Activated CD4-positive, alpha-beta T cell treated with anti-CD3 and anti-CD28 coated beads, Interleukin-2, amount 10 ng/mL, durations not matched to agents 24 days and 14 days (primary cell): Measurements from ENCODE around the gene PAK5. TPM values are rescaled to one million over a fixed set of nuclear protein-coding genes. Genes with fewer than 3 reads are reported as not detected.

ENCODE experiments used
- DNase-seq: peaks from one replicate; pipeline ENCODE4 v3.0.0; 2022
- H3K27ac Mint-ChIP-seq: one replicate; pipeline ENCODE4 v1.8.0; 2022; ENCODE audit warnings: mild to moderate bottlenecking, mixed read lengths
- H3K27me3 Mint-ChIP-seq: one replicate; pipeline ENCODE4 v1.8.0; 2022; ENCODE audit warnings: mixed read lengths
- H3K36me3 Mint-ChIP-seq: one replicate; pipeline ENCODE4 v1.8.0; 2022; ENCODE audit warnings: low read depth, mild to moderate bottlenecking, mixed read lengths
- H3K4me1 Mint-ChIP-seq: one replicate; pipeline ENCODE4 v1.8.0; 2021; ENCODE audit warnings: mixed read lengths
- H3K4me3 Mint-ChIP-seq: one replicate; pipeline ENCODE4 v1.8.0; 2022; ENCODE audit warnings: mild to moderate bottlenecking, moderate library complexity, mixed read lengths
- H3K9me3 Mint-ChIP-seq: one replicate; pipeline ENCODE4 v1.8.0; 2021; ENCODE audit warnings: mixed read lengths
- intact Hi-C: fragments of 100-400 bp; cut with micrococcal nuclease; formaldehyde crosslinking; loops from one replicate; pipeline ENCODE4 v1.15.1; 2023
- total RNA-seq: library from RNA; stranded (reverse); gene quantifications from 2 replicates; pipeline ENCODE4 v1.2.3, GENCODE V29; 2022

PAK5 gene
- total RNA-seq, 1 donor from 2014 or later, result not detected

DNA sequence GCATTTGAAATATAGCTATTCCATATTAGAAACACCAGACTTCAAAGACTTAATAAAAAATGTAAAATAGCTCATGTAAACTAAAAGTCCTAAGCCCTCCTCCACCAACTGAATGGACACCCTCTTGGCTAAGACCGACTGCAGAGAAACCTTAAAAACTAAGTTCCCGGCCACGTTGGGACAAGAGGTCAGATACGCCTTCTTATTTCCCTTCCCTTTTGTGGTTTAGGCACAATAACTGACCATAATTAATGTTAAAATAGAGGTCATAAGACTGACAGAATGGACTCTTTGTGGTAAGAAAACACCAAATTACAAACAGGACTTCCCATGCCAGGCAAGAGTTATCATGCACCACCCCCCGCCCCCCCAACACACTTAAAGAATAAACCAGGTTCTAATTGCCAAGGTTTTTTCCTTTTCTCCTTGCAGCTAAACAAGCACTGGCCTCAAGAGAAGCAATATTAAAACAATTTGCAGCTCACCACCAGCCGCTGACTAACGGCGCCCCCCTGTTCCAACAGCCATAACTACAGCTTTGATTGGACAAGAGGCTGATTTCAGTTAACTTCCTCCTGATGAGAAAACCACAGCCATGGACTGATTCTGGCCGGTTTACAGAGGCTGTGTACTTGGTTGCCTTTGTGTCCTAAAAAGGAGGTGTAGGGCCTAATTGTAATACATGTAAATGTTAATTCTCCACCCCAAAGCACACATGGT is 335.2 kb downstream of the PAK5 start:
- H3K27ac Mint-ChIP-seq, result no peak overlapping the region
- intact Hi-C loops, result no loop called here
- no peak overlapping the region for H3K4me3 Mint-ChIP-seq
- H3K36me3 Mint-ChIP-seq, result no peaks in the 10 kb centered on the region
- H3K4me1 Mint-ChIP-seq, result no peaks in the 10 kb centered on the region
- H3K27me3 Mint-ChIP-seq, result peaks cover 13% of the 10 kb centered on the region
- H3K9me3 Mint-ChIP-seq, result no peaks in the 10 kb centered on the region
- no peak for DNase-seq

DNA sequence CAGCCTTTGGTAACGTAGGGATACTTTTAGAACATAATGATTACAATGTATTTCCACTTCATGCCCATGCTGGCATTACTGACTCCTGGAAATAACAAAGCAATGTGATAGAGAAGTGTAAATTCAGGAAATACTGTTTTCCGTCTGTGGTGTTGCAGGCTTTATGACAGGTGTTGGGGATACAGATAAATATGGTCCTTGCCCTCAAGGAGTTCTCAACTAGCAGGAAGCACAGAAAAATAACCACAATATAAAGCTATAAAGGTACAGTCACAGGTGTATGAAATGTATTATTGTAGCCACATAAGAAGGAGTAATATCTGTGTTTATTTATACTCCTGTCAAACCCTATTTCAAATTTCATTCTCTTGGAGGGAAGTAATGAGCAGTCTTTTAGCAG is 337.4 kb downstream of the PAK5 start:
- no peak for DNase-seq
- H3K4me3 Mint-ChIP-seq, result no peak overlapping the region
- intact Hi-C loops, result no loop called here
- no peaks in the 10 kb centered on the region for H3K4me1 Mint-ChIP-seq
- peaks cover 3% of the 10 kb centered on the region for H3K27me3 Mint-ChIP-seq
- H3K27ac Mint-ChIP-seq, result no peak overlapping the region
- H3K9me3 Mint-ChIP-seq, result peaks cover 4% of the 10 kb centered on the region
- H3K36me3 Mint-ChIP-seq, result no peaks in the 10 kb centered on the region

DNA sequence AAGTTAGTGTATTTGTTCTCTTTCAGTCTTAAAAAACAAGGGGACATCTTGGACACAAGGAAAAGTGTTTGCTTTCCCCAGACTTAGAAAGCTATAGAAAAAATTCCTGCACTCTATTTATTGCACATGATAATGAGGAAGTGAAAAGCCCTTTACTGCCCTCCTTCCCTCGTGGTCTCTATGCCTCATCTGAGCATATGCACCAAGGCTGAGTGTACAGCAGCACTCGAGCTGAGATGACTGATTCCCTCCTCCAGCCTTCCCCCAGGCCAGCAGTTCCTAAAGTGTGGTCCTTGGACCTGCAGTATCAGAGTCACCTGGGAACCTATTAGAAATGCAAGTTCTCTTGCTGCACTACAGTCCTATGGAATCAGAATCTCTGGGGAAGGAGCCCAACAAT is 338.8 kb downstream of the PAK5 start:
- H3K27ac Mint-ChIP-seq, result no peak overlapping the region
- no peak for DNase-seq
- H3K36me3 Mint-ChIP-seq, result no peaks in the 10 kb centered on the region
- H3K9me3 Mint-ChIP-seq, result peaks cover 4% of the 10 kb centered on the region
- H3K27me3 Mint-ChIP-seq, result no peaks in the 10 kb centered on the region
- H3K4me1 Mint-ChIP-seq, result no peaks in the 10 kb centered on the region
- intact Hi-C loops, result no loop called here
- no peak overlapping the region for H3K4me3 Mint-ChIP-seq

DNA sequence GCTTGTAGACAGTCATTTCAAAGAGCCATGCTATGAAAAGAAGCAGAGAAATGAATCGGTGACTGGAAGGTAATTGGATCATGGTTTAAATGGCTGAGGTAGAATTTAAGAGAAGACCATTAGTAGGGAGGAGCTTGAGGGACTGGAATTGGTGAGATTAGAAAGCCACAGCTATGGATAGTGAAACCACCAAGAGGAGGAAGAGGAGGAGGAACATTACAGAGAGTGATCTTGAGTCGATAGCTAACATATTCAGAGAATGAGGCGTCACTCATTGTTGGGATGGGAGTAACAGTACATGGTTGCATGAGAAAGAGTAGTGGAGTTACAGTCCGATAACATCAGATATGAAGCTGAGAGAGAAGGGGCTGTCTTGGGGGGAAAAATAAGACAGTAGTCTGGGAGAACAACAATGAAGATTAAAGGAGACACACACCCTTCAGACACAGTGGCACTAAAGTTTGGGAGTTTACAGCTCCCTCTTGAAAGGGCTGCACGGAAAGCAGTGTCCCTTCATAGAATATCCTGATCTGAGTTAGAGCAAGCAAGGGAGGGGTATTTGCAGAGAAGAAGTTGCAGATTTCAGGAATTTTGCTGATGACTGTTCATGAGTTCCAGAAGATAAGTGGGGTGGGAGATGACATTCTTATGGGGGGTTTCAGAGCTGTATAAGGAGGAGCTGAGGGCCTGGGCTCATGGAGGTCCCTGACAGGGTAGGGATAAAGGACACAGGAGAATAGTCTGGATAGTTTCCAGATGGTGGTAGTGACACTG is 339.6 kb downstream of the PAK5 start:
- no peaks in the 10 kb centered on the region for H3K36me3 Mint-ChIP-seq
- H3K9me3 Mint-ChIP-seq, result peaks cover 7% of the 10 kb centered on the region
- H3K27ac Mint-ChIP-seq, result no peak overlapping the region
- DNase-seq, result no peak
- H3K4me1 Mint-ChIP-seq, result no peaks in the 10 kb centered on the region
- no peaks in the 10 kb centered on the region for H3K27me3 Mint-ChIP-seq
- H3K4me3 Mint-ChIP-seq, result no peak overlapping the region
- intact Hi-C loops, result no loop called here

DNA sequence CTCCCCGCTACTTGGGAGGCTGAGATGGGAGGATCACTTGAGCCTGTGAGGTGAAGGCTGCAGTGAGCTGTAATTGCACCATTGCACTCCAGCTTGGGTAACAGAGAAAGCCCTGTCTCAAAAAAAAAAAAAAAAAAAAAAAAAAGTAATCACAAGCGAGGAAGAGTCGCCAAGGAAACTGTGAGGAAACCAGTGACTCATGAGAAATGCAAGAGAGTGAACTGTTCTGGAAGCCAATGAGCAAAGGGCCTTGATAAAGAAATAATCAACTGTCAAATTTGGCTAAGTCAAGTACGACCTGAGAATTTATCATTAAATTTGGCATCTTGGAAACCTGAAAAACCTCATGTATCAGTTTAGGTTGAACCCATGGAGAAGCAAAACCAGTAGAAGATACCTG is 340.6 kb downstream of the PAK5 start:
- DNase-seq, result no peak
- H3K4me3 Mint-ChIP-seq, result no peak overlapping the region
- no peaks in the 10 kb centered on the region for H3K27me3 Mint-ChIP-seq
- intact Hi-C loops, result no loop called here
- H3K9me3 Mint-ChIP-seq, result peaks cover 8% of the 10 kb centered on the region
- H3K4me1 Mint-ChIP-seq, result no peaks in the 10 kb centered on the region
- no peaks in the 10 kb centered on the region for H3K36me3 Mint-ChIP-seq
- no peak overlapping the region for H3K27ac Mint-ChIP-seq

DNA sequence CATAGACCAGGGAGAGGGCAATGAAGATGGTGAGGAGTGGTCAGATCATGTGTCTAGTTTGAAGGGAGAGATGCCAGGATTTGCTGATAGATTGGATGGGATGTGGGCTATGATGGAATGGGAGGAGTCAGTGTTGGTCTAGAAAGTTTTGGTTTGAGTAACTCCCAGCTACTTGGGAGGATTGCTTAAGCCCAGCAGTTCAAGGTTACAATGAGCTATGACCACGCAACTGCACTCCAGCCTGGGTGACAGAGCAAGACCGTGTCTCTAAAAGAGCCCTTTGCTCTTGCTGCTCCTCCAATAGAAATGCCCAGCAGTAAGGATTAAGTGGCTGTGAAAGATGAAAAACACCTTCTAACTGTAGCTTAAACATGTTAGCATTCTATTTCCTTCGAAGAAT is 342.7 kb downstream of the PAK5 start:
- Mint-ChIP-seq H3K4me3 (no peak overlapping the region), H3K9me3 (peaks cover 11% of the 10 kb centered on the region), H3K36me3 (no peaks in the 10 kb centered on the region), H3K27ac (no peak overlapping the region), H3K27me3 (no peaks in the 10 kb centered on the region), H3K4me1 (no peaks in the 10 kb centered on the region)
- no peak for DNase-seq
- intact Hi-C loops, result no loop called here

DNA sequence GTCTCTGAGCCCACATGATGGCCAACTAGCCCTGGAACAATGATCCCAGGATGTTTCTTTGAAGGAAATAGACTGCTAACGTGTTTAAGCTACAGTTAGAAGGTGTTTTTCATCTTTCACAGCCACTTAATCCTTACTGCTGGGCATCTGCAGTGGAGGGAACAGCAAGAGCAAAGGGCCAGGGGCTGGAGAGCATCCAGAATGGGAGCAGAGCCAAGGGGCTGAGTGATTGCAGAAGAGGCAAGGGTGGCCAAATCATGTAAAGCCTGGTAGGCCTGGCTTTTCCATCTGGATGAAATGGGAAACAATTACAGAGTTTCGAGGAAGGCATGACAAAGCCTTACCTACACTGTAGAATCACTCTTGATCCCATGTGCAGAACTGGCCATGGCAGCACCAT is 343.2 kb downstream of the PAK5 start:
- Mint-ChIP-seq H3K27me3 (no peaks in the 10 kb centered on the region), H3K4me1 (no peaks in the 10 kb centered on the region), H3K27ac (no peak overlapping the region), H3K4me3 (no peak overlapping the region), H3K36me3 (no peaks in the 10 kb centered on the region), H3K9me3 (peaks cover 11% of the 10 kb centered on the region)
- DNase-seq, result no peak
- intact Hi-C loops, result no loop called here

DNA sequence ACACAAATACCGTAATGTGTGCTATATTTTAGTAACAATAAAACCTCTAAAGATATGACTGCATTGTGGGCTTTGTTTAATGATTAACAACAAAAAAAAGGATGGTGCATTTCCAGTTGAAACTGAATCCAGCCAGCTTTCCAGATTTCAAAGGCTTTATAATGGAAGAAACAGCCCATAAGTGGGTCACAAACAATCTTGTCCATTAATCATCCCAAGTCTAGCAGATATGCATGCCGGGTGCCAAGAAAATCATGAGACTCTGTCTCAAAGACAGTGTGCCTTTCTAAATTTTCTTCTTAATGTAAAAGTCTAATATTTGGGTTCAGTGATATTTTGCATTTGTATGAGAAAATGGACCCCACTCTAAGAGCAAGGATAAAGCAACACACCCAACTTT is 345.1 kb downstream of the PAK5 start:
- Mint-ChIP-seq H3K4me3 (no peak overlapping the region), H3K27me3 (no peaks in the 10 kb centered on the region), H3K27ac (no peak overlapping the region), H3K9me3 (peaks cover 11% of the 10 kb centered on the region), H3K36me3 (no peaks in the 10 kb centered on the region), H3K4me1 (no peaks in the 10 kb centered on the region)
- no peak for DNase-seq
- intact Hi-C loops, result no loop called here

DNA sequence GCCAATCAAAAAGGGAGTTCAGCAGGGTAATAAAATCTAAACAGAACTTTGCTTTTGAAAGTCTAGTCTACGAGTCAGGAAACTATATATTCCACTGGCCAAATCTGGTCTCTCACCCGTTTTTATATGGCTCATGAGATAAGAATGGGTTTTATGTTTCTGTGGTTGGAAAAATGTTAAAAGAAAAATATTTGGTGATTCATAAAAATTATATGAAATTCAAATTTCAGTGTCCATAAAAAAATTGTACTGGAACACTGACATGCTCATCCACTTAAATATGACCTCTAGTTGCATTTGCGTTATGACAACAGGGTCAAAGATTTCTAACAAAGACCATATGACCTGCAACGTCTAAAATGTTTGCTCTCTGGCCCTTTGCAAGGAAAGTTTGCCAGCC is 346.8 kb downstream of the PAK5 start:
- intact Hi-C loops, result no loop called here
- H3K4me3 Mint-ChIP-seq, result no peak overlapping the region
- H3K9me3 Mint-ChIP-seq, result peaks cover 7% of the 10 kb centered on the region
- no peaks in the 10 kb centered on the region for H3K36me3 Mint-ChIP-seq
- no peaks in the 10 kb centered on the region for H3K27me3 Mint-ChIP-seq
- DNase-seq, result no peak
- H3K27ac Mint-ChIP-seq, result no peak overlapping the region
- H3K4me1 Mint-ChIP-seq, result no peaks in the 10 kb centered on the region

DNA sequence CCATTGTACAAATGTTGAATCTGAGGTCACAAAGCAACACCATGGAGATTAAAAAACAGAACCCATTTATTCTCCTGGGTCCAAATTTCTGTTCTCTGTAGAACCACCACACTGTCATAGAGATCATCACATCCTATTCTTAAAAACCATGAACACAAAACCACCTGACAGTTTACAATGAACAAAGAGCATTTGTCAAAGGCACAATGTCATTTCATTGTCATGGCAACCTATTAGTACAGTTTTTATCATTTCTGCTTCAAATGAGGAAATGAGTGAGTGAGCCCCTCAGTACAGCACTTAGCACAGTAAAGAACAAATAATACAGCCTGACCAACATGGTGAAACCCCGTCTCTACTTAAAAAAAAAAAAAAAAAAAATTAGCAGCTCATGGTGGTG is 347.6 kb downstream of the PAK5 start:
- Mint-ChIP-seq H3K27me3 (no peaks in the 10 kb centered on the region), H3K4me3 (no peak overlapping the region), H3K4me1 (no peaks in the 10 kb centered on the region), H3K27ac (no peak overlapping the region), H3K36me3 (no peaks in the 10 kb centered on the region), H3K9me3 (peaks cover 7% of the 10 kb centered on the region)
- DNase-seq, result no peak
- intact Hi-C loops, result no loop called here

DNA sequence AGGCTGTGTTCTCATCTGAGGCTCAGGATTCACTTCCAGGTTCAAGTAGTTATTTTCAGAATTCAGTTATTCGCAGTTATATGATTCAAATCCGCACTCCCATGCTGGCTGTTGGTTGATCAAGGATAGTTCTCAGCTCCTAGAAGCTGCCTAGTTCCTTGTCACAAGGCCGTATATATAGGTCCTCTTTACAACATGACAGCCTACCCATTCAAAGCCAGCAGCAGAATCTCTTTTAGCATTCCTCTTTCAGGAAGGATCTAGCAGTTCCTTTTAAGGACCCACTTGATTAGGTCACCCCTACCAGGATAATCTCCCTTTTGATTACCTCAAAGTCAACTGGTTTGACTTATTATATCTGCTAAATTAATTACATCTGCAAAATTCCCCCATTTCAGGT is 348.2 kb downstream of the PAK5 start:
- peaks cover 7% of the 10 kb centered on the region for H3K9me3 Mint-ChIP-seq
- intact Hi-C loops, result no loop called here
- no peaks in the 10 kb centered on the region for H3K27me3 Mint-ChIP-seq
- no peaks in the 10 kb centered on the region for H3K36me3 Mint-ChIP-seq
- no peaks in the 10 kb centered on the region for H3K4me1 Mint-ChIP-seq
- no peak for DNase-seq
- H3K27ac Mint-ChIP-seq, result no peak overlapping the region
- H3K4me3 Mint-ChIP-seq, result no peak overlapping the region

DNA sequence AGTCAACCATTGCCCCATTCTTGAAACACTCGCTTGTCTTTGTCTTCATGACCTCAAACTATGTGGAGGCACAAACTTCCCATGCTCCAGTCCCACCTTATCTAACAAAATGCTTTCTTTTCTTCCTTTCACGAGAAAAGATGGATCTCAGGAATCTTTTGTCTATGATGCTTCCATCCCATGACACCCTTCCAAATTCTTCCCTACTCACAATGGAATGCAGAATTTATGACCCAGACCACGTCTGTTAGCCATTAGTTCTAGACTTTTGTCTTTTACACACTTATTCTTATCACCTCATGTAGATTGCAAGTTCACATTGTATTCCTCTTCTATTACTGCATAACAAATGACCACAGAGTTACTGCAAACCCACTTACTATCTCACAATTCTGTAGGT is 348.7 kb downstream of the PAK5 start:
- DNase-seq, result no peak
- intact Hi-C loops, result no loop called here
- no peaks in the 10 kb centered on the region for H3K36me3 Mint-ChIP-seq
- H3K27ac Mint-ChIP-seq, result no peak overlapping the region
- H3K4me1 Mint-ChIP-seq, result no peaks in the 10 kb centered on the region
- no peak overlapping the region for H3K4me3 Mint-ChIP-seq
- peaks cover 7% of the 10 kb centered on the region for H3K9me3 Mint-ChIP-seq
- H3K27me3 Mint-ChIP-seq, result no peaks in the 10 kb centered on the region

DNA sequence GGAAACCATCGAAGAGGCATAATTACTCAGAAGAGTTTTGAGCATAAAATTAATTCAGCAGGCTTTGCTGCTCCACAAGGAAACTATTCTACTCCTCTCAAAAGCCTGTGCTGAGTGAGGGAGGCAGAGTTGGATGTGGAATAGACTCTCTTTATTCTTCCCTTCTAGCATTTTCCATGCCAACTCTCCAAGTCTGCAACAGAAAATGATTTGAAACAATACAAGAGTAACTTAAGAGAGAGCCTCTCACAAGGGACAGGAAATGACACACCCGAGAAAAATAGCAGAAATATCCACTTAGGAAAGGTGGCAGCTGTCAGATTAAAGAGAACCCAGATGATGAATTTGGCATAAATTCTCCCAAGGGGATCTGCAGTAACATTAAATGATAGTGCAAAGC is 350.8 kb downstream of the PAK5 start:
- H3K27ac Mint-ChIP-seq, result no peak overlapping the region
- no peaks in the 10 kb centered on the region for H3K4me1 Mint-ChIP-seq
- no peak overlapping the region for H3K4me3 Mint-ChIP-seq
- no peaks in the 10 kb centered on the region for H3K36me3 Mint-ChIP-seq
- intact Hi-C loops, result no loop called here
- DNase-seq, result no peak
- peaks cover 3% of the 10 kb centered on the region for H3K9me3 Mint-ChIP-seq
- no peaks in the 10 kb centered on the region for H3K27me3 Mint-ChIP-seq
